Keratinocyte (primary cell): ENCODE measurements around the gene EIF3I. TPM values are rescaled to one million over a fixed set of nuclear protein-coding genes. Genes with fewer than 3 reads are reported as not detected.
A peak's percentile ranks its signal among the peaks of the same experiment; 100 is the strongest.

Experiments
- DNase-seq: peaks from one replicate; pipeline ENCODE4 v3.0.0-alpha.2; 2011; ENCODE audit warnings: low read depth, missing footprints, low spot score
- FAIRE-seq: peaks from 2 replicates; lab custom pipeline; 2011; peaks lifted over from hg19 to GRCh38; lab: Jason Lieb, UNC
- H2AFZ ChIP-seq: 2 replicates; pipeline ENCODE4 v1.6.0; 2012; ENCODE audit warnings: low read length, control low read depth, inconsistent platforms; ENCODE audit not compliant: control insufficient read depth
- H3K27ac ChIP-seq: 2 replicates; pipeline ENCODE4 v1.5.1; 2011; ENCODE audit warnings: low read length; ENCODE audit not compliant: control insufficient read depth, insufficient read depth
- H3K27me3 ChIP-seq: 3 replicates; pipeline ENCODE4 v1.6.0; 2011; ENCODE audit warnings: low read length; ENCODE audit not compliant: control insufficient read depth, insufficient read depth; ENCODE audit errors: extremely low read depth
- H3K36me3 ChIP-seq, 2 experiments: 2 replicates in 1 of 2; 3 replicates in 1 of 2; pipeline ENCODE4 v1.5.1; 2011; ENCODE audit warnings: low read length in 2 of 2, mild to moderate bottlenecking in 1 of 2; ENCODE audit not compliant: control insufficient read depth in 2 of 2, insufficient read depth in 2 of 2; ENCODE audit errors: extremely low read depth in 1 of 2
- H3K4me1 ChIP-seq: 3 replicates; pipeline ENCODE4 v1.5.1; 2011; ENCODE audit warnings: low read length; ENCODE audit not compliant: control insufficient read depth, insufficient read depth; ENCODE audit errors: extremely low read depth
- H3K4me2 ChIP-seq: 3 replicates; pipeline ENCODE4 v1.6.0; 2011; ENCODE audit warnings: low read depth, low read length; ENCODE audit not compliant: control insufficient read depth, insufficient read depth; ENCODE audit errors: extremely low read depth
- H3K4me3 ChIP-seq, 3 experiments: fragments of 200-600 bp in 1 of 3; sonication (generic) in 1 of 3; 2 replicates in 2 of 3; 3 replicates in 1 of 3; pipeline ENCODE4 v1.5.1; 2011 to 2016; ENCODE audit warnings: low read length in 3 of 3, mild to moderate bottlenecking in 3 of 3, control low read depth in 2 of 3, inconsistent platforms in 1 of 3, low read depth in 1 of 3, mixed read lengths in 1 of 3, mixed run types in 1 of 3, moderate library complexity in 1 of 3; ENCODE audit not compliant: control insufficient read depth in 2 of 3, insufficient read depth in 2 of 3; ENCODE audit errors: extremely low read depth in 1 of 3
- H3K79me2 ChIP-seq: 2 replicates; pipeline ENCODE4 v1.6.0; 2012; ENCODE audit warnings: low read length; ENCODE audit not compliant: control insufficient read depth, insufficient read depth
- H3K9ac ChIP-seq: 3 replicates; pipeline ENCODE4 v1.6.0; 2011; ENCODE audit warnings: low read length; ENCODE audit not compliant: control insufficient read depth, insufficient read depth; ENCODE audit errors: extremely low read depth
- H3K9me1 ChIP-seq: 3 replicates; pipeline ENCODE4 v1.6.0; 2011; ENCODE audit warnings: low read length; ENCODE audit not compliant: control insufficient read depth, insufficient read depth; ENCODE audit errors: extremely low read depth
- H3K9me3 ChIP-seq: 2 replicates; pipeline ENCODE4 v1.5.1; 2012; ENCODE audit warnings: low read depth, low read length; ENCODE audit not compliant: control insufficient read depth
- H4K20me1 ChIP-seq: 3 replicates; pipeline ENCODE4 v1.6.0; 2011; ENCODE audit warnings: low read length; ENCODE audit not compliant: control insufficient read depth, insufficient read depth; ENCODE audit errors: extremely low read depth
- CTCF ChIP-seq, 3 experiments: IDR thresholded peaks in 1 of 3; conservative IDR thresholded peaks in 1 of 3; optimal IDR thresholded peaks in 1 of 3; 2 replicates in 2 of 3; 3 replicates in 1 of 3; pipeline versions ENCODE3 to v1.5.1; 2011; ENCODE audit warnings: low read length in 3 of 3, mild to moderate bottlenecking in 3 of 3, moderate library complexity in 2 of 3, control low read depth in 1 of 3, inconsistent platforms in 1 of 3; ENCODE audit not compliant: insufficient read depth in 2 of 3; ENCODE audit errors: extremely low read depth in 1 of 3
- EZH2 ChIP-seq: IDR thresholded peaks from one replicate; pipeline ENCODE4 v1.6.1; 2012; ENCODE audit warnings: inconsistent platforms, mild to moderate bottlenecking, low read length, moderate library complexity
- dilution Hi-C: fragments of 300-500 bp; cut with MboI; formaldehyde crosslinking; loops from one replicate; pipeline ENCODE4 v1.7.0; 2020; ENCODE audit warnings: low sequenced_read_pairs; ENCODE audit not compliant: extremely low pct_ligation_motif_present
- polyA plus RNA-seq, 5 experiments: library from polyadenylated mRNA; depleted of rRNA in 3 of 5; stranded (reverse) in 3 of 5; stranded (forward) in 1 of 5; unstranded in 1 of 5; fragments of >200 nt; gene quantifications; 1 replicate in 1 of 5; 2 replicates in 3 of 5; 3 replicates in 1 of 5; pipeline versions ENCODE4 v1.2.1 to v1.2.3, GENCODE V29; 2011 to 2012; ENCODE audit warnings: missing spikeins in 2 of 5, low read depth in 1 of 5, low replicate concordance in 1 of 5

EIF3I gene
- polyA plus RNA-seq, 1 donor (not counting 4 experiments of a cell fraction or from before 2014, with no cell fraction given) = 388 TPM

- TF ChIP-seq CTCF (optimal IDR thresholded peaks at IDR 0.05 in 1 of 3, IDR thresholded peaks at IDR 0.05 in 1 of 3, conservative IDR thresholded peaks at IDR 0.05 in 1 of 3; ENCODE audit: extremely low read depth in 1 of 3, insufficient read depth in 2 of 3, low read length in 3 of 3) (no peak), EZH2 (no peak)
- Histone ChIP-seq H3K9me1 (peaks cover 2% of the 10 kb centered on the region), H3K27me3 (no peaks in the 10 kb centered on the region), H4K20me1 (no peaks in the 10 kb centered on the region), H3K36me3 (no peaks in the 10 kb centered on the region), H3K9me3 (no peaks in the 10 kb centered on the region), H2AFZ (no peak overlapping the region), H3K79me2 (no peaks in the 10 kb centered on the region), H3K9ac (no peak overlapping the region), H3K27ac (no peak overlapping the region), H3K4me3 (no peak overlapping the region), H3K4me2 (no peak overlapping the region), H3K4me1 (peaks cover 26% of the 10 kb centered on the region)
- dilution Hi-C loops = no loop called here
- DNase-seq (no peak), FAIRE-seq (no peak)
Observed at GRCh38 chr1:32239790-32240139, 17.6 kb downstream of the EIF3I start.

DNA sequence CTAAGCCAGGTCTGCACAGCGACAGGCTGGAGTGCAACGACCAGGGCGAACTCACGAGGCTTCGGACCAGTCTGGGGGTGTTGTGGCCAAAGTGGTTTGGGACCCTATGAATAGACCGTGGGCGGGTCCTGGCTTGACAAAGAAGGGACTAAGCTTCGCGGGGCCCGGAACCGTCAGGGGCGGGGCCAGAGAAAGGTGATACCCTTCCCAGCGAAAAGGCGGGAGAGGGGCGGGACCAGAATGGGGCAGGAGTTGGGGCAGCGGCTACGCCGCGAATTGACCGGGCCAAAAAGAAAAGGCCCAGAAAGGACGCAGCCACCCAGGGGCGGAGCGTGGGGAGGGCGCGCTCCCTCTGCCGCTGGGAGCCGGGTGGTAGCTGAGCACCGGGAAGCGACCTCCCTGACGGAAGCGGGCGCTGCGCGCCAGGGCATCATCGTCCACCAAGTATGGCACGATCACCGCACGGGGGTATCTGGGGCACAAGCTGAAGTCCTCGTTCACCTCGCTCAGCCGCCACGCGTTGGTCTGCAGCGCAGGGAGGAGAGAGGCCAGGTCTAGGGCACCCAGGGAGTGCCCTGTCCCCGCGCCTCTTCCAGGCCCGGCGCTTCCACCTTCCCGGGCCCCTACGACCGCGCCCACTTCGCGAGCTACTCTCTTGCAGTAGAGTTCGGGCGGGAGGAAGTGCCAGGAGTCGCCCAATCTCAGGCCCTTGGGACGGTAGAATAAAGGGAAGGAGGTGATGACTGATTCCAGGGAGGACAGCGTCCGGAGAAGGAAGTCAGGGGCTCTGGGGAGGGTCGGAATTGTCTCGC is 18.1 kb downstream of the EIF3I start:
- dilution Hi-C loops = no loop called here
- TF ChIP-seq EZH2 (no peak), CTCF (optimal IDR thresholded peaks at IDR 0.05 in 1 of 3, IDR thresholded peaks at IDR 0.05 in 1 of 3, conservative IDR thresholded peaks at IDR 0.05 in 1 of 3; ENCODE audit: extremely low read depth in 1 of 3, insufficient read depth in 2 of 3, low read length in 3 of 3) (peak in 1 of 3 experiments; percentile 68)

More for the DNA sequence above, 18.1 kb downstream of the EIF3I start:
- H4K20me1 ChIP-seq = no peaks in the 10 kb centered on the region
- H3K4me2 ChIP-seq = peak overlapping the region; percentile 92
- H2AFZ ChIP-seq = peak overlapping the region; percentile 85
- FAIRE-seq (no peak), DNase-seq (no peak)
- peak overlapping the region; percentile 27 to 77 (median 56) for H3K4me3 ChIP-seq
- no peaks in the 10 kb centered on the region for H3K36me3 ChIP-seq
- H3K4me1 ChIP-seq = peaks cover 26% of the 10 kb centered on the region
- no peaks in the 10 kb centered on the region for H3K9me3 ChIP-seq
- peak overlapping the region; percentile 45 for H3K9ac ChIP-seq
- no peaks in the 10 kb centered on the region for H3K79me2 ChIP-seq
- peak overlapping the region; percentile 14 for H3K27ac ChIP-seq
- H3K9me1 ChIP-seq = peaks cover 2% of the 10 kb centered on the region
- no peaks in the 10 kb centered on the region for H3K27me3 ChIP-seq
